H9 (cell line): ENCODE data around the gene CAMTA1. TPM values are rescaled to one million over a fixed set of nuclear protein-coding genes. Genes with fewer than 3 reads are reported as not detected.
A peak's percentile ranks its signal among the peaks of the same experiment; 100 is the strongest.

Experiments
- DNase-seq: peaks from one replicate; pipeline ENCODE4 v3.0.0-alpha.2; 2017
- H2AFZ ChIP-seq: one replicate; pipeline ENCODE4 v1.6.1; 2013; ENCODE audit warnings: mild to moderate bottlenecking, low read length, control low read depth, moderate library complexity
- H2AK5ac ChIP-seq: 2 replicates; pipeline ENCODE4 v1.6.1; 2013; ENCODE audit warnings: low read length, control low read depth, mixed read lengths; ENCODE audit not compliant: insufficient read length
- H2BK120ac ChIP-seq: one replicate; pipeline ENCODE4 v1.6.1; 2013; ENCODE audit warnings: low read depth, mild to moderate bottlenecking, low read length, control low read depth, inconsistent platforms; ENCODE audit not compliant: poor library complexity, severe bottlenecking
- H2BK12ac ChIP-seq: 2 replicates; pipeline ENCODE4 v1.6.1; 2013; ENCODE audit warnings: low read length, control low read depth, mixed read lengths, low read depth; ENCODE audit not compliant: insufficient read length
- H2BK15ac ChIP-seq: 2 replicates; pipeline ENCODE4 v1.6.1; 2013; ENCODE audit warnings: low read depth, low read length, control low read depth
- H2BK20ac ChIP-seq: one replicate; pipeline ENCODE4 v1.6.1; 2013; ENCODE audit warnings: low read depth, mild to moderate bottlenecking, low read length, control low read depth, inconsistent platforms; ENCODE audit not compliant: poor library complexity, severe bottlenecking
- H2BK5ac ChIP-seq: 2 replicates; pipeline ENCODE4 v1.6.1; 2013; ENCODE audit warnings: low read length, control low read depth, mixed read lengths; ENCODE audit not compliant: insufficient read length
- H3K14ac ChIP-seq: 2 replicates; pipeline ENCODE4 v1.6.1; 2013; ENCODE audit warnings: low read length, control low read depth; ENCODE audit not compliant: insufficient read depth
- H3K18ac ChIP-seq: 2 replicates; pipeline ENCODE4 v1.6.1; 2013; ENCODE audit warnings: low read depth, mild to moderate bottlenecking, mixed read lengths, low read length, control low read depth; ENCODE audit not compliant: insufficient read length
- H3K23ac ChIP-seq: 2 replicates; pipeline ENCODE4 v1.6.1; 2013; ENCODE audit warnings: low read length, control low read depth, mixed read lengths, low read depth; ENCODE audit not compliant: insufficient read length
- H3K23me2 ChIP-seq: 2 replicates; pipeline ENCODE4 v1.6.1; 2013; ENCODE audit warnings: low read depth, mild to moderate bottlenecking, mixed read lengths, low read length, control low read depth; ENCODE audit not compliant: insufficient read length, poor library complexity, severe bottlenecking
- H3K27ac ChIP-seq: 2 replicates; pipeline ENCODE4 v1.5.1; 2013; ENCODE audit warnings: low read length, control low read depth, mixed read lengths, low read depth; ENCODE audit not compliant: insufficient read length
- H3K27me3 ChIP-seq: 2 replicates; pipeline ENCODE4 v1.6.1; 2013; ENCODE audit warnings: low read length, control low read depth, inconsistent platforms; ENCODE audit not compliant: insufficient read depth
- H3K4ac ChIP-seq: 2 replicates; pipeline ENCODE4 v1.6.1; 2013; ENCODE audit warnings: low read depth, mild to moderate bottlenecking, control low read depth, inconsistent platforms, low read length, moderate library complexity
- H3K4me1 ChIP-seq: 2 replicates; pipeline ENCODE4 v1.6.1; 2013; ENCODE audit warnings: low read length, control low read depth, inconsistent platforms; ENCODE audit not compliant: insufficient read depth
- H3K4me2 ChIP-seq: 2 replicates; pipeline ENCODE4 v1.6.1; 2013; ENCODE audit warnings: low read length, control low read depth, mixed read lengths; ENCODE audit not compliant: insufficient read length, insufficient read depth
- H3K56ac ChIP-seq: 2 replicates; pipeline ENCODE4 v1.6.1; 2013; ENCODE audit warnings: low read depth, mild to moderate bottlenecking, mixed read lengths, low read length, control low read depth; ENCODE audit not compliant: insufficient read length
- H3K79me1 ChIP-seq: 2 replicates; pipeline ENCODE4 v1.6.1; 2013; ENCODE audit warnings: low read depth, mild to moderate bottlenecking, moderate library complexity, low read length, control low read depth, inconsistent platforms; ENCODE audit not compliant: insufficient read depth, poor library complexity, severe bottlenecking
- H3K79me2 ChIP-seq: 2 replicates; pipeline ENCODE4 v1.6.1; 2013; ENCODE audit warnings: low read length, control low read depth, inconsistent platforms; ENCODE audit not compliant: insufficient read depth
- H3K9ac ChIP-seq: 2 replicates; pipeline ENCODE4 v1.6.1; 2013; ENCODE audit warnings: low read length, control low read depth, mixed read lengths; ENCODE audit not compliant: insufficient read length; ENCODE audit errors: extremely low read depth
- H3K9me3 ChIP-seq: one replicate; pipeline ENCODE4 v1.6.1; 2013; ENCODE audit warnings: low read depth, low read length, inconsistent platforms; ENCODE audit not compliant: control insufficient read depth
- H3T11ph ChIP-seq: one replicate; pipeline ENCODE4 v1.6.1; 2013; ENCODE audit warnings: mild to moderate bottlenecking, low read length, control low read depth, inconsistent platforms
- H4K20me1 ChIP-seq: one replicate; pipeline ENCODE4 v1.6.1; 2013; ENCODE audit not compliant: control insufficient read depth, insufficient read length, insufficient read depth
- H4K5ac ChIP-seq: 2 replicates; pipeline ENCODE4 v1.6.1; 2013; ENCODE audit warnings: low read depth, mild to moderate bottlenecking, mixed read lengths, low read length, control low read depth; ENCODE audit not compliant: insufficient read length
- H4K8ac ChIP-seq: replicated peaks from 2 replicates; pipeline ENCODE4 v1.6.1; 2013; ENCODE audit warnings: low read length, control low read depth, mixed read lengths, low read depth; ENCODE audit not compliant: insufficient read length
- H4K91ac ChIP-seq: 2 replicates; pipeline ENCODE4 v1.6.1; 2013; ENCODE audit warnings: low read depth, mild to moderate bottlenecking, moderate library complexity, mixed read lengths, low read length, control low read depth; ENCODE audit not compliant: insufficient read length
- H3K27ac Mint-ChIP-seq, 3 experiments: 2 replicates in 2 of 3; 3 replicates in 1 of 3; pipeline ENCODE4 v1.8.0; 2020 to 2021; ENCODE audit warnings: mixed read lengths in 3 of 3, mild to moderate bottlenecking in 1 of 3, moderate library complexity in 1 of 3
- H3K27me3 Mint-ChIP-seq: 2 replicates; pipeline ENCODE4 v1.8.0; 2021; ENCODE audit warnings: low read depth, mild to moderate bottlenecking, moderate library complexity, mixed read lengths
- H3K36me3 Mint-ChIP-seq, 3 experiments: 2 replicates in 2 of 3; 3 replicates in 1 of 3; pipeline ENCODE4 v1.8.0; 2020 to 2021; ENCODE audit warnings: low read depth in 3 of 3, mixed read lengths in 3 of 3; ENCODE audit not compliant: insufficient read depth in 1 of 3
- H3K4me1 Mint-ChIP-seq, 2 experiments: 2 replicates each; pipeline ENCODE4 v1.8.0; 2020; ENCODE audit warnings: mixed read lengths in 2 of 2
- H3K4me3 Mint-ChIP-seq, 2 experiments: 2 replicates in 1 of 2; 3 replicates in 1 of 2; pipeline ENCODE4 v1.8.0; 2020 to 2021; ENCODE audit warnings: mild to moderate bottlenecking in 2 of 2, mixed read lengths in 2 of 2, moderate library complexity in 1 of 2
- H3K9me3 Mint-ChIP-seq, 2 experiments: 2 replicates in 1 of 2; 3 replicates in 1 of 2; pipeline ENCODE4 v1.8.0; 2020; ENCODE audit warnings: mild to moderate bottlenecking in 2 of 2, mixed read lengths in 2 of 2, moderate library complexity in 1 of 2
- CTCF ChIP-seq: fragments of 200-600 bp; sonication (generic); conservative IDR thresholded peaks from 3 replicates; pipeline ENCODE4 v1.8.0; 2021; ENCODE audit warnings: antibody characterized with exemption, mild to moderate bottlenecking
- WGBS: extraction: QIAGEN DNeasy Blood & Tissue Kit; methylation state at CpG from one replicate; pipeline ENCODE4 v1.1.7; 2013; ENCODE audit warnings: missing lambda C conversion rate, low lambda C conversion rate, mixed read lengths; ENCODE audit not compliant: insufficient read length; ENCODE audit errors: extremely low coverage; 5-methylcytosine and 5-hydroxymethylcytosine counted together
- total RNA-seq: library from RNA; stranded (reverse); gene quantifications from 2 replicates; pipeline ENCODE4 v1.2.1, GENCODE V29; 2021

The CAMTA1 gene
- total RNA-seq, 1 experiment from 2014 or later, result 115 TPM

DNA sequence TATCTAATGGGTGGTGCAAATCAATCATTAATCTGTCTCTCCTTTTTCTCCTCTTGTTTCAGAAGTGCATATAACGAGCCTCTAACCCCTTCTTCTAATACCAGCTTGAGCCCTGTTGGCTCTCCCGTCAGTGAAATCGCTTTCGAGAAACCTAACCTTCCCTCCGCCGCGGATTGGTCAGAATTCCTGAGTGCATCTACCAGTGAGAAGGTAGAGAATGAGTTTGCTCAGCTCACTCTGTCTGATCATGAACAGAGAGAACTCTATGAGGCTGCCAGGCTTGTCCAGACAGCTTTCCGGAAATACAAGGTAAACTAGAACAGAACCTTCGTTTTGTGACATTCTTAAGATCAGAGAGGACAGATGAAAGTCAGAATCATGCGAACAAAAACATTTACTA, 960.5 kb downstream of the CAMTA1 start:
- Histone ChIP-seq H2AK5ac (no peak overlapping the region), H2AFZ (no peak overlapping the region), H3K9ac (no peak overlapping the region), H4K8ac (no peak overlapping the region), H3K4ac (no peak overlapping the region), H3K56ac (no peak overlapping the region), H3K79me1 (no peaks in the 10 kb centered on the region), H3K27ac (no peak overlapping the region), H4K20me1 (no peaks in the 10 kb centered on the region), H3K9me3 (no peaks in the 10 kb centered on the region), H4K91ac (no peak overlapping the region), H3K4me2 (no peak overlapping the region), H3K23ac (no peak overlapping the region), H2BK5ac (no peak overlapping the region), H2BK15ac (no peak overlapping the region), H3K14ac (no peak overlapping the region), H3K4me1 (no peaks in the 10 kb centered on the region), H3K18ac (no peak overlapping the region), H3K27me3 (no peaks in the 10 kb centered on the region), H4K5ac (no peak overlapping the region), H3K23me2 (no peaks in the 10 kb centered on the region), H3T11ph (no peak overlapping the region), H2BK20ac (no peak overlapping the region), H3K79me2 (no peaks in the 10 kb centered on the region), H2BK12ac (no peak overlapping the region), H2BK120ac (no peak overlapping the region)
- 0 out of 4 replicates have a peak, but pooled peaks cover 0 to 4% of the 10 kb centered on the region in 2 experiments for H3K4me1 Mint-ChIP-seq
- WGBS, result no CpG with 5 or more reads among the region's 10 CpGs
- H3K27ac Mint-ChIP-seq, result 0 out of 7 replicates have a peak overlapping the region, but pooled peaks of 1 of the 3 experiments have one; percentile 22
- TF ChIP-seq CTCF, result no peak
- no peaks in the 10 kb centered on the region for H3K9me3 Mint-ChIP-seq
- peaks cover 0 to 8% (median 4%) of the 10 kb centered on the region in 3 experiments; a peak in 3 of 7 replicates for H3K36me3 Mint-ChIP-seq
- no peaks in the 10 kb centered on the region for H3K27me3 Mint-ChIP-seq
- no peak overlapping the region for H3K4me3 Mint-ChIP-seq
- no peak for DNase-seq
